GM21381 (cell line): ENCODE measurements around the gene SLC35B4.

ENCODE experiments used
- ATAC-seq: cut with Tn5 transposase; IDR thresholded peaks from one replicate; pipeline ENCODE4 v1.9.1; 2021; ENCODE audit warnings: mild to moderate bottlenecking, moderate library complexity; ENCODE audit not compliant: unreplicated experiment

The SLC35B4 gene

DNA sequence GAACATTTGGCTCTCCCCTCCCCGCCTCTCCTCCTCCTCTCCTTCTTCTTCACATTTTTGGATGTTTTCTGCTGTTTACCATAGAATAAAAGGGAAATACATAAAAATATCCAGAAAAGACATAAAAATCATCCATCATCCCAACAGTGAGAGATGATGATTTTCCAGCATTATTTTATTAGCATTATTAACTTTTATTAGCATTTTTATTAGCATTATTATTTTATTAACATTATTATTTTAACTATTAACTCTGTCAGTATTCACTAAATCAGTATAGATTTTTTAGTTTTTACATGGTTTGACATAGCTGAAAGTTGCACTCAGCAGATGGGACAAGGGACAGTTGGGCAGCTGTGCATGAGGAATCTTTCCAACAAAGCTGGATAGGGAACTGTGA lies 16.2 kb upstream of the SLC35B4 start:
- no peak for ATAC-seq

DNA sequence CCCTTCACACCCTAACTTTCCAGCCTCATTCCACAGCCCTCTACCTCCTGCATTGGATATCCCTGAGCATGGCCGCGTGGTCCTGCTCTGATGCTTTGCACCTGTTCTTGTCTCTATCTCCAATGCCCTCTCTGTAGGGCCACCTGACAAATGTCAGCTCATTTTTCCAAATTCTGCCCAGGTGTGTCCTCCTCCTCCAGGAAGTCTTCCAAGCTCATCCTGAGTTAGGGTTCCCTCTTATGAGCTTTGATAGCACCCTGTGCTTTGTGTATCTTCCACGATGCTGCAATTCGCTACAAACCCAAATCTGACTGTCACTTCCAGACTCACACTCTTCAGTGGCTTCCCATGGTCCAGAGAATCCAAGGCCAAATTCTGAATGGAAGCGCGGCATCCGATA lies 14.7 kb upstream of the SLC35B4 start:
- ATAC-seq, result no peak

- no peak for ATAC-seq
Measured at GRCh38 chr7:134330974-134331373, 14.2 kb upstream of the SLC35B4 start.

- ATAC-seq, result no peak
Measured at GRCh38 chr7:134329614-134330346, 13.1 kb upstream of the SLC35B4 start.

DNA sequence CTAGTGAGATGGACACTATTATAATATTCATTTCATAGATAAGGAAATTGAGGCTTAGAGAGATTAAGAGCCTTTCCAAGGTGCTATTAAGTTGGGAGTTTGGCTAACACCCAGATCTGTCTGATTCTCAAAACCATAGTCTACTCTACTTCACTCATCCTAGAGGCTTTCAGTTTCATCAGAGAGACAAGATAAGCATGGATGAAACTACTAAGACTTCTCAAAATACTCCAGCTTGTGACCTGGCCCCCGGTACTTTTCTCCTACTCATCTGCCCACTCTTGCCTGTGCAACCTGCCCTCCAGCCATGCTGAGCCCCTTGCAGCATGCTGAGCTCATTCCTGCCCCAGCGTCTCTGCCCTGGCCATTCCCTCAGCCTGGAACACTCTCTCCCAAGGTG lies 12.2 kb upstream of the SLC35B4 start:
- no peak for ATAC-seq

DNA sequence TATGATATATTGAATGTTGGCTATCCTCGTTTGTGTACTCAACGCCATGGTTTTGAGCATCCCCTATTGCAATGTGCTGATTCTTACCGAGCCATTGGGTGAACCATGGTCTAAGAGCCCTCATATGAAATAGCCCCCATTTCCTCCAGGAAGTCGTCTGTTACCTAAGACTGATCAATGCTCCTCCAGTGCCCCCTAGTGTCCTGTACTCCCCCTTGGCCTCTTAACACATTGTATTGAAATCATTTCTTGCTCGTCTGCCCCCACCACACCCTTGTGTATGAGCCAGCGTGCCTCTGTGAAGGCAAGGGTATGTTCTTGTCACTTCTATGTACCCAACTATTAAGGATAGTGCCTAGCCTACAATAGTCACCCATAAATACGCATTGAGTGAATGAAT lies 11.2 kb upstream of the SLC35B4 start:
- peak; percentile 70 for ATAC-seq

DNA sequence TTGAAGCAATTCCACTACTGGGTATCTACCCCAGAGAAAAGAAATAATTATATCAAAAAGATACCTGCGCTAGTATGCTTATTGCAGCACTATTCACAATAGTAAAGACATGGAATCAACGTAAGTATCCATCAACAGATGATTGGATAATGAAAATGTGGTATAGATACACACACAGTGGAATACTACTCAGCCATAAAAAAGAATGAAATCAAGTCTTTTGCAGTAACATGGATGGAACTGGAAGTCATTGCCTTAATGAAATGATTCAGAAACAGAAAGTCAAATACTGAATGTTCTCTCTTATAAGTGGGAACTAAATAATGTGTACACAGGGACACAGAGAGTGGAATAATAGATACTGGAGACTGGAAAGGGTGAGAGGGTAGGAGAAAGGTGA lies 7.4 kb upstream of the SLC35B4 start:
- no peak for ATAC-seq

- ATAC-seq, result no peak
Measured at GRCh38 chr7:134320201-134320600, 3.5 kb upstream of the SLC35B4 start.

DNA sequence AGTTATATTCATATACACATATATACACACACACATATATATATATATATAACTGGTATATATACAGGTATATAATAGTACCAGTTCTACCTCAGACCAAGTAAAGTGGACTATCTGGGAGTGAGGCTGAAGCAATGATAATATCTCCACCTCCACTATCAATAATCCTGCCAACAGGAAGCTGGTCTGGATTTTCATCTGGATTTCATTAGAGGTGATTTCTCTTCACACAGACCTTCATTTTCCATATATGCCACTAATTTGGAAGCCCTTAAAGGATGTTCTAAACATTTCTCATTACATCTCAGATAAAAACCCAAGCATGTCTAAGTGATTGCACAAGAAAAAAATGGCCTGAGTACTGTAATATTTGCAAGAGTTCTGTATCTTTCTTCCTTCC lies 1.7 kb upstream of the SLC35B4 start:
- ATAC-seq, result no peak

GRCh38 chr7:134317434-134317833 lies 704 bp upstream of the SLC35B4 start:
- ATAC-seq, result no peak

GRCh38 chr7:134315679-134316538 lies 821 bp downstream of the SLC35B4 start:
- peak; percentile 3 for ATAC-seq

GRCh38 chr7:134313543-134313942 lies 3.2 kb downstream of the SLC35B4 start:
- no peak for ATAC-seq

- ATAC-seq, result no peak
Measured at GRCh38 chr7:134312717-134313116, 4.0 kb downstream of the SLC35B4 start.

- ATAC-seq, result no peak
Measured at GRCh38 chr7:134311807-134312206, 4.9 kb downstream of the SLC35B4 start.

- ATAC-seq, result no peak
Measured at GRCh38 chr7:134308548-134308947, 8.2 kb downstream of the SLC35B4 start.

DNA sequence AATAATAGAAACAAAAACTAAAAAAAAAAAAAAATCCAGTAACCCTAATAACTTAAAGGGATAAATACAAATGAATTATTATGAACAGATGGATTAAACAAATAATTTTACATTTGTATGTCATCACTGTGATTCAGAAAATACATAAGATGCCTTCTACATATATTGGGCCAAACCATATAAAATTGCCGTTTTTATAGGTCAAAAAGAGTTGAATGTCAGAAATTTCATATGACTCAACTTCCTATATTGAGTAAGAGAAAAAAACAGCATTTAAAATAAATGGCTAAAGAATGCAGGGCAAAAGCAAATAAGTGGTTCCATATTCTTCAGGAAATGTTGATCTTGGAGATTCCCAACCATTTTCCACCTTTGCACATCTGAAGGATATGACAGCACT lies 9.4 kb downstream of the SLC35B4 start:
- no peak for ATAC-seq

DNA sequence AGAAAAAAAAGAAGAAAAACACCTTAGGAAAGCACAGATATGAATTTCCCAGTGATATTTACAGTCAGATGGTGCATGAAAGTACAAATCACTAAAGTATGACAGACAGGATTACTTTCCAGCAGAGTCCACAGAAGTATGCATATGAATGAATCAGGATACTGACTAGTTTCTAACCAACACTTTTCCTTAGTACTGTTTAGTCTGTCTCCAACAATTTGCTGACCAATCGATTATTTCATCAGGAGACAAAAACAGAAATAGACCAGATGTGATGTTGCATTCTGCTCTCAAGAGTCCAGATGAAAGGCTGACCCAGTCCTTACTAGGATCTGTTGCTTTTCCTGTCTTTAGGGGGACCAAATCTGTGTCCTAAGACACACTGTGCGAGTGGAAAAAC lies 14.6 kb downstream of the SLC35B4 start:
- no peak for ATAC-seq

- no peak for ATAC-seq
Measured at GRCh38 chr7:134301592-134301991, 15.1 kb downstream of the SLC35B4 start.

GRCh38 chr7:134300988-134301387 lies 15.7 kb downstream of the SLC35B4 start:
- no peak for ATAC-seq

DNA sequence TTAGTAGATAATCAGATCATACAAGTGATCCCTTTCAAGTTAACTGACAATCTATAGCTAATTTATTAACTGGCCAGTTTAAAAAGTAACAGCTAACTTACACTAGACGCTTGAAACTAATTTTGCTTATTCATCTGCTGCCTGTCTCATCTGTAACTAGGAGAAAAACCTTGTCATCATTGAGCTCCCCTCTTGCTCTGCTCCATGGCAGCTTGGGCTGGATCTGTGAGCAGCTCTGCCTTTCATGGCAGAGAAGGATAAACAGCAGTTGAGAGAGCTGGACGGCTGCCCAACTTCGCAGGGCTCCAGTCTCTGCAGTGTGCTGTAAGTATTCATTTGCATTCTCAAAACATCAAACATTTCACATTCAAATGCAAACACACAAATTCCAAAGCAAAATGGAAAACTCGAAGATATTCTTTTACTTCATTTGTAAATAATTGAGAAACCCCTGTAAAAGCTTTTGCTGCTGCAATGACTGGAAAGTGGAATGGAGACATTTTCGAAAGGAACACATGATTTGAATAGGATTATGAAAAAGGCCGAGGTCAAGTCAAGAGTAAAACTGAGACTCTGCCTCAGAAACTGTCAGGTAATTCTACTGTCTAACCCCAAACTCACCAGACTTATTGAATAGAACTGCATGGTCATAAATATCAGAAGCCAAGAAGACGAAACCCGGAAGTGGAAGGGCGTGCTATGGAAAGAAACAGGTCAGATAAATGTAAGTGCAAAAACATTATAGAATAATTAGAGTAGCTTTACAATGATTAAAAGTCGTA lies 17.6 kb downstream of the SLC35B4 start:
- ATAC-seq, result no peak

- no peak for ATAC-seq
Measured at GRCh38 chr7:134297489-134297888, 19.2 kb downstream of the SLC35B4 start.
